AG08396 (cell line): ENCODE measurements around the gene PRICKLE2.
"Not testable (repeated sequence)": the region's sequence is repeated elsewhere in the genome, so short reads cannot be mapped to it uniquely, and the experiment has no call there.

Experiments
- DNase-seq: peaks from one replicate; pipeline ENCODE4 v3.0.0; 2012; ENCODE audit warnings: low spot score, mixed read lengths

The PRICKLE2 gene

DNA sequence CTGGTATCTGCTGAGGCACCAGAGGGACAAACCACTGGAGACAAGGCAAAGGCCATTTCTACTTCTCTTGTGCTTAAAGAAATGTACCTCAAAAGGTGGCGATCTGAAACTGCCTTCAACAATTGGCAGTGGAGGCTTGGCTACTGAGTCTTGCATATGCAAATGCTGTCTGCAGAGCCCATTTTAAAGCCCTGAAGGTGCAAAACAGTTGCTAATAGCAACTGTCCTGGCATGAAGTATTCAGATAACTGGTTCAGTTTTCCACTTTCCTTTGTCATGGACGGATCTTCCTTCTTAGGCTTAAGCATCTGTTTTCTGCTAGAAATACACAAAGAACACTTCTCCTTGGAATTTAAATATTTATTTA, 130.6 kb downstream of the PRICKLE2 start:
- DNase-seq: no peak

DNA sequence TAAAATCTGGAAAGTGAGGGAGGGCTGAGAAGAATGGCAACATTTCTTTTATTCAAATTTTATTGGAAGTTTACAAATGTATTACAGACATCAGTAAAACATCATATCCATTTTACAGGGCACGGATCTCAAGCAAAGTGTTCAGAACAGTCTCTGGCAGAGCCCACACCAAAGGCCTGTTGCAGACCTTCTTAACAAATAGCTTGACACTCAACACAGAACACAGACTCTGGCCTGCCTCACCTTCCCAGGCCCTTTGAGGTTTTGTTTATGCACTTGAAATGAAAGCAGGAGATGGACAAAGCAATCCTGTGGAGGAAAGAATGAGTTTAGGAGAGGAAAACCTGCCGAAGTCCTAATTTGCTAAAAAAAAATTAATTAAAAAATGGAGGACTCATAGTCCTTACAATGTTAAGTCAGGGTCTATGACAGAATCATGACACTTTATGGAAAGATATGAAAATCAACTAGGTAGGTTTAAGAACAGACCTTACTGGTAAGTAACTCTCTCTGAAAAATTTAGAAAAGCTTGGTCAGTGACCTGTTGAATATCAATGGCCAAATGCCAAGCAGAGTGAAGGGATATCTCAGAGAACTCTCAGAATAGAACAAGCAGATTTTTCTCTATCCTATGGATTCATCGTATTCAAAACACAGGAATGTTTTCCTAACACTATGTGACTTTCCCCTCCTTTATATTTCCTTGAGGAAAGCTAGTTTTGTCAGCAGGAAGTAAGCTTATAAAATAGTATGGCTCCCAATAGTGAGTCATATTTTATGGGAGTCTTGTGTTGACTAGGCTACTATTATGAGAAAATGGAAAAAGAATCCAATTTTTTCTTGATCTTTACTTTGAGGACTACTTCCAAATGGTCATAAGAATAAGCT, 131.2 kb downstream of the PRICKLE2 start:
- no peak for DNase-seq

DNA sequence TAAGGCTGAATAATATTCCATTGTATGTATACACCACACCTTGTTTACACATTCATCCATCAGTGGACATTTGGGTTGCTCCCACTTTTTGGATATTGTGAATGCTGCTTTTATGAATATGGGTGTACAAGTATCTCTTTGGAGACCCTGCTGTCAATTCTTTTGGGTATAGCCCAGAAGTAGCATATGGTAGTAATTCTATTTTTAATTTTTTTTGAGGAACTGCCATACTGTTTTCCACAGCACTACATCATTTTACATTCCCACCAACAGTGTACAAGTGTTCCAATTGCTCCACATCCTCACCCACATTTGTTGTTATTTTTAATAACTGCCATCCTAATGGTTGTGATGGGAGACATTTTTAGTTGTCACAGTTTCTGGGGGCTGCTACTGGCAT, 132.1 kb downstream of the PRICKLE2 start:
- no peak for DNase-seq

DNA sequence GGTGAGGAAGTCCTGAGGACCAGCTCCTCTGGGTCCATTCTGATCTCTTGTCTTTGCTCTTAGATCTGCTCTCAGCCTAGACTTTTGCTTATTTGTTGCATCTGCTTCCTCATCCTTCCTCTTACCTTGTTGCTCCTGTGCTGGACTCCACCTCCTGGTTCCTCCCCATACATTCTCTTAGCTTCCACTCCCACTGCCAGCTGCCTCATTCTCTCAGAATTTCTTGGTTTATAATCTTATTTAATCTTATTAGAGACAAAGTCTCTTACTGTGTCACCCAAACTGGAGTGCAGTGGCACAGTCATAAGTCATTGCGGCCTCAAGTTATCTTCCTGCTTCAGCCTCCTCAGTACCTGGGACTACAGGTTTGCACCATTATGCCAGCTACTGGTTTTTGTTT, 133.8 kb downstream of the PRICKLE2 start:
- no peak for DNase-seq

DNA sequence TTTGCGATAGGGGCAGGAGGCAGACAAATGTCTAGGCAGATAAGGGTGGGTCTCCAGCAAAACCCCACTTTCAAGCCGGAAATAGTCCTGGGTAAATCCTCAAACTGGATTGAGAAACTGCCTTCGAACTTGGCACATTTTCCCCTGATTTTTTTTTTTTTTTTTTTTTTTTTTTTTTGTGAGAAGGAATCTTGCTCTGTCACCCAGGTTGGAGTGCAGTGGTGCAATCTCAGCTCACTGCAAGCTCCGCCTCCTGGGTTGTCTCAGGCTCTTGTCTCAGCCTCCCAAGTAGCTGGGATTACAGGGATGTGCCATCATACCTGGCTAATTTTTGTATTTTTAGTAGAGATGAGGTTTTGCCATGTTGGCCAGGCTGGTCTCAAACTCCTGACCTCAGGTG, 135.9 kb downstream of the PRICKLE2 start:
- DNase-seq: not testable (repeated sequence)

DNA sequence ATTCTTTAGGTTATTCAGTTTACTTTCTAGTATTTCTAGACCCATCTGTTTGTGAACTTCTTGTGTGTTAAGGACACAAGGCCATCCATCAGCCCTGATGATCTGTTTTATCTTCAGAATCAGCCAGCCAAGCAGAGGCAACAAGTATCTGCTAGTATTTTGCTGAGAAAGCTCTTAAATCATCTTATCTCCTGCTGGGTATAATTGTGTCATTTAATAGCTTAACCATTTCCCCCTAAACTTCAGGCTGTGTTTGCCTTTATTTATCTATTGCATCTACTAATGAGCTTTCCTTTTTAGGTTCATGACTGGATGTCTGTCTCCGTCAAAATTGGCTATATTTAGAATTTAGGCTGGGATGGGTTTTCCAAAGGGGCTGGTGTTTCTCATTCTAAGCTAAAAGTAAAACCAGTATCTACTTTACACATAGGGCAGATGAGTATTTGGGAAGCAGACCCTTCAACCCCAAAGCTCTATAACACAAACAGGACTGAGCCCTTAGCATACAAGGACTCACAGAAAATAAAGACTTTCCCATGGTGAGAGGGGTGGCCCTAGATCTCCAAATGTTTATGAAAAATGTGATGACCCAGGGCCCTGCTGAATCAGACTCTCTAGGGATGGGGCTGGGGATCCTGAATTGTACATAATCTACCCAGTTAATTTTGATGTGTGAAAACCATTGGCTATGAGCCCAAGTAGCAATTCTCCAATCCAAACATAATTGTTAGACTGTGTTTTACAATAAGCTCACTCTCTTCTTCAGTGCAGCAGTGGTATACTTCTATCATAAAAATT, 136.7 kb downstream of the PRICKLE2 start:
- DNase-seq: no peak

DNA sequence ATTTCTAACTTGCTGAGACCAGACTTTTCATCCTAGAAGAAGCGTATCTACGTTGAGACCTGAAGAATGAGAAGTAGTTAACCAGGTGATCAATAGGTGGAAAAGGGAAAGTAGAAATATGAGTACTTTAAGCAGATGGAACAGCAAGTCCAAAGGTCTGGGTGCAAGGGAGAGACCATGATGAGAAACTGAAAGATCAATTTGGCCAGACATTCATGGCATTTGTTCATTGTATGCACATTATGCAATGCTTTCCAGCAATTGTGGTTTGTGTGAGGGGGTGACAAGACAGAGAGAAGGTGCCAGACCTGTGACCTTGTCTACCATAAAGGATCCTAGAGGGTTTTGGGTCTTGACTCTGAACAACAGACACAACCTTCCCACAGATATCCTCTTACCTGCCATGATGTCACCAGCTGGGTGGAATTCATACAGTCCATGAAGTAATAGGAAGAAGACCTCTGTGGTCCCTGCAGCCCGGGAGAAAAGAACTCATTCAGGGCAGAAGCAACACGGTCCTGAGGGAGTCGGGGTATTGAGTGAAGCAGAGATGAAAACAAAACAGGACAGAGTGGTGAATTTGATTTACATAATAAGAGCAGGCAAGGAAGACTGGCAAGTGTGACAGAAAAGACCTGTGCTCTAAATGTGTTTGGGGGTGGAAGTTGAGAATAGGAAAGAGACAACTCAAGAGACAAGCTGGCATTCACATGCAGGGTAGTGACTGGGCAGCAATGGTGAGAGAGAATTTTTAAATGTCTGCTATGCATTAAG, 138.6 kb downstream of the PRICKLE2 start:
- DNase-seq: no peak

DNA sequence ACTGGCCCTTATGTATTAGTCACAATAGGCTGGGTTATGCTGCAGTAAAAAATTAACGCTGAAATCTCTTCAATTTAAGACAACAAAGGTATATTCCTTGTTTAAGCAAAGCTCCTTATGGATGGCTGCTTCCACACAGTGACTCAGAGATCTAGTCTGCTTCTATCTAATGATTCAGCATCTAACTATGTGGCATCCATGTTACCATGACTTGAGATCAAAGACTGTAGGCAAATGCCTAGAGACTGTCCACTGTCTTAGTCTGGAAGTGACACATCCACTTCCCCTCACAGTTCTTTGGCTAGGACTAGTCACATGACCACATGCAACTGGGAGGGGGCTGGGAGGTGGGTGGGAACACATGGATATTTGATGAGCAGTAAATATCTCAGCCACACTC, 140.6 kb downstream of the PRICKLE2 start:
- DNase-seq: peak; percentile 43

DNA sequence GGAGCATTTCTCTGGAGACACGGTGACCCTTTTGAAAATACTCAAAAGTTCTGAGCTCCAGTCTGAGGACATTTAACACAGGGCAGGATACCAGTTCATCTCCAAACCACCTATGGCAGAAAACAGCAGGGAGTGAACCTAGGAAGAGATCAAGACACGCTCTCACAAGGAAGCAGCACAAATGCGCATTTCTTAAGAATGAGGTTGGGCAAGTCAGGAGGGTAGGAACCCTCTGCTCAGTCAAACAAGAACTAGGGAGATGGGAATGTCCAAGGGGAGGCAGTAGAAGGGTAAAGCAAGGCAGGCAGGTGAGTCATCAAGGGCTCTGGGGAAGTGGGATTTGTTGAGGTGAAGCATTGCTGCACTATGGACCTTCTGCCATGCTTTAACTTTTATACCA, 141.7 kb downstream of the PRICKLE2 start:
- no peak for DNase-seq

DNA sequence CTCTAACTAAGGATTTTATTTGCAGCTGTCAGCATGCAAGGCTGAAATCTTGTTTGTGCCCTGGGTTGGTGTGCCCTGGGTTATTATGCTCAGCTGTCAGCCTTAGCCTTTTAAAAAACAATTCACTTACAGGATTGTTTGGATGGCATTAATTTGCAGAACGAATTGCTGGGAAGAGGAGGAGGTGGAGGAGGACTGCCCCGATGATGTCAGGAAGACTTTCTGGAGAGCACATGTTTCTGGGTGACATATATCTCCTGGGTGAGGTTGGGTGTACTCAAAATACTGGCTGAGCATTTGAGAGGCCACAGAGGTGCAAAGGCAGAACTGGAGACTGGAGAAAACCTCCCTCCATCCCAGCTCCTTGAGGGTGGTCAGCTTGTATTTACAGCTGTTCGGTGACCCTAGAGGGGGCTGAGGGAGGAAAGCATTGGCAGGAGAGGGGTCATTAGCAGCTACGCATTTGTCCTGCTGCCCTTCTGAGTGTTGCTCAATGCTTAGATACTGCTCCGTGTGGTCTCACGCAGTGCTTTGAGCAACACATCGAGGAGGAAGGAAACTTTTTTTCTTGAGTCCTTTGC, 142.2 kb downstream of the PRICKLE2 start:
- no peak for DNase-seq

DNA sequence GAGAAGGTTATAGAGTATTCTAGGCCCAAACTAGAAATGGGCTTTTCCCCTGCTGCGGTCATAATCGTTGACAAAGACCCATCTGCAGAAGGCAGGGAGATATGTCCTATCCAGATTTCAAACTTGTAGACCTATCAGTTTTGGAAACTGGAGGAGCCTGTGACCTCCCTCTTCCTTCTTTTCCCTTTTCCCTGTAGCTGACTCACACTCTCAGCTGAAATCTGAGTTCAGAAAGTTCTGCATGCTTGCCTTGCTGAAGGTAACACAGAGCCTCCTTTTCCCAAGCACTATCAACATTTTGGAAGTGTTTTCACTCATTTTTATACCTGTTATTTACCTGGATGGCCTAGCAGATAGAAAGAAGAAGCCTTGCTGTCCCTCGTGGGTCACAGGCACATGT, 142.9 kb downstream of the PRICKLE2 start:
- no peak for DNase-seq

DNA sequence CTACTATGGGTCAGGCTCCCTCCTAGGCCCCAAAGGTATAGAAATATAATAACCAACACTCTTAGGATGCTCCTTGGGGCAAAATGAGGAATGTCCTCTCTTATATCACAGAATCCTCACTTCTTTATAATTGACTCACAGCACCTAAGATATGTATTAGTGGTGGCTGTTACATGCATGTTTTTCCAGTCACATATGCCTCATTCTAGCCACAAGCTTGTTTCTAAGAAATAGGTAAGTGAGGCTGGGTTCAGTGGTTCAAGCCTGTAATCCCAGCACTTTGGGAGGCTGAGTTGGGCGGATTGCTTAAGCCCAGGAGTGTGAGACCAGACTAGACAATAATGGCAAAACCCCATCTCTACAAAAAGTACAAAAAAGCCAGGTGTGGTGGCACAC, 144.0 kb downstream of the PRICKLE2 start:
- no peak for DNase-seq

DNA sequence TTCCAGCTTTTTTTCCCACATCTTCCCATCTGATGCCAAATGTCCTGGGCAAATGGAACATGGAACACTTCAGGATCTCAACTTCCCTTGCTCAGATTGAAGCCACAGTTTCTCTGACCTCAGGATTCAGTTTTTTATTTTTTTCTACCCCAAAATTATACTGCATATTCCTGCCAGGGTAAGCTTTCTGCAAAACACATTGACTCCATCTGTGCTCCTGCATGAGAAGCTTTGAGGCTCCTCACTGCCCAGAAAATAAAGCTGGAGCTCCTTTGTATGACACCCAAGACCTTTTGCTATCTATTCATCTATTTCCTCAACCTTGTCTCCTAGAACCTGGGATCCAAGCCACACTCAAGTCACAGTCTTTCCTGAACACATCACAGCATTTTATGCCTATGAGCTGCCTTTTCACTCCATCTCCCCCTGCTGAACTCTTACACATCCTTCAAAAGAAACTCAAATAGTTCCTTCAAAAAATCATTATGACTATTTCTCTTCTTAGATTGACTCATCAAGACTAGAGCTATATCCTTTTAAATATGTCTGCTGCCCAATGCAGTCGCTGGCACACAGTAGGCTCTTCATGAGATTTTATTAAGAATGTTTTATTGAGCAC, 144.5 kb downstream of the PRICKLE2 start:
- no peak for DNase-seq

DNA sequence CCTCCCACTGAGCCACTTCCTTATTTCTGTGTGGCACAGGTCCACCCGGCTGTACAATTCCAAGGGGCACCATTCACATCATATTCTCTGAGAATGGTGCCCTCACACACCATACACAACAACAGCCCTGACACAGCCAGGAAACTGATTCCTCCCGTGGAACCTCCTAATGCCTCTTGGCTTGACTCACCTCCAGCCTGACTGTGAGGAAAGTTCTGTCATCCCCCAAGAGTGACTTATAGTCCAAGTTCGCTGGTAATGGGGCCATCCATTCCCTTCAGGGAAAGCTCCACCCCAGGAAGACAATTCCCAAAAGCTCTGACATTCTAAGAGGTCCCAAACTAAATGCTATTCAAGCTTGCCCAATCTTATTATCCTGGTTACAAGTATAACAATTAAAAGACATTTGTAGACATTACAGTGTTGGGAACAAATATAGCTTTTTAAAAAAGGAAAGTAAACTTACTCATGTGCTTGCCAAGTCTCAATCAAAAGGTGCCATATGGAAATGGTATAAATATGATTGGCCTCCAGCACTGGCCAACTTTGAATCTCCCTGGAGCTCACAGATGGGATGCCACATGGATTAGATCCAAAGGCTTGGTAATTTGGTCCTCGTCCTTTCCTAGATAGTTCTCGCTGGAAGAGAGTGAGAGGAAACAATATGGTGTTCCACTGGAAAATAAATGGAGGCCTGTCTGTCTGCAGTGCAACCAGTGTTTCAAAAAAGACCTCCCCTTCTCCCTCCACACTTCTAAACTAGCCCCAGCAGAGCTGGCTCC, 145.7 kb downstream of the PRICKLE2 start:
- no peak for DNase-seq

DNA sequence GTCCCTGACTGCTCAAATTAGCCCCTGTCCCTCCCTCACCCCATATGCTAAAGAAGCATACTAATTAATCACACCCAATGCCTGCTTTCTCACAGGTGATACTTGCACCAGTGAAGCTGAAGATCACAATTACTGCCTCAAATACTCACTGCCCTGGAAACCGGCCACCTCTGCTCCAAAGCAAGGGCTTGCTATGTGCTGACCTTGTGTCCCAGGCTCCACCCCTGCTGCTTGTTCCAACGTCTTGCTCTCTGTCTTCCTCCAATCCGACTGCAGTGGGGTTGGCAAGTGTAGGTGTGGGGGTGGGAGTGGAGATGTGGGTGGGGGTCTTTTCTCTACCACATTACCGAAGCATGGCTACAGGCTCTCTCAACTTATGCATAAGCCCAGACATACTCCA, 146.3 kb downstream of the PRICKLE2 start:
- DNase-seq: no peak

DNA sequence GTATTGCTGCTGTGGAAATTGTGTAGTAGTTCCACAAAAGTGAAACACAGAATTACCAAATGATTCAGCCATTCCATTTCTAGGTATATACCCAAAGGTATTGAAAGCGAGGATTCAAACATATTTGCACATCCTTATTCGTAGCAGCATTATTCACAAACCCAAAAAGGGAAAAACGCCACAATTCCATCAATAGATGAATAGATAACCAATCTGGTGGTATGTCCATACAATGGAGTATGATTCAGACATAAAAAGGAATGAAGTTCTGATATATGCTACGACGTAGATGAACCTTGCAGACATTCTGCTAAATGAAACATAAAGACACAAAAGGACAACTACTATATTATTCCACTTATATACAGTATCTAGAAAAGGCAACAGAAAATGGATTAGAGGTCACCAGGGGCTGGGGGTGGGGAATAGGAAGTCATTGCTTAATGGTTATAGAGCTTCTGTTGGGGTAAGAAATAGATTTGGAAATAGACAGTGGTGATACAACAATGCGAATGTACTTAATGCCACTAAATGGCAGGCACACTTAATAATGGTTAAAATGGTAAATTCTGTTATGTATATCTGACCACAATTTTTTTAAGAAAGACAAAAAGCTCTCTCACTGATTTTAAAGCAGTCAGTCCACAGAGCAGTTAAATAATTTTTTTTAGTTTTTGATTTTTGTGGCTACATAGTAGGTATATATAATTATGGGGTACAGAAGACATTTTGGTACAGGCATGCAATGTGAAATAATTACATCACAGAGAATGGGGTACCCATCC, 150.2 kb downstream of the PRICKLE2 start:
- DNase-seq: no peak

DNA sequence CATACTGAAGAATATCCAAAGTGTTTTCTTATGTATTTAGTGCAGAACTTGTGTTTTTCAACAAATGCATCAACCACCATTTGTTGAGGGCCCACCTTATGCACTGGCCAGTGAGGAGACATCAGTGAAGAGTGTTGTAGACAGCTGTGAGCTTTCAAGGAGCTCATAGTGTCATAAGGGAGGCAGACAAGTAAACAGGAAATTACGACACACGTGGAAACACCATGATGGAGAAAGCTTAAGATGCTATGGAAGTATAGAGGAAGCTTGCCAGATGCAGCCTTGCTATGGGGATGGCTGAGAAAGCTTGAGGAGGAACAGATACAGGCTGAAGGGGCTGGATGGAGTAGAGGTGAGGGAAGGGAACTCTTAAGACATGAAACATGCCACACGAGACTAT, 151.2 kb downstream of the PRICKLE2 start:
- DNase-seq: no peak

DNA sequence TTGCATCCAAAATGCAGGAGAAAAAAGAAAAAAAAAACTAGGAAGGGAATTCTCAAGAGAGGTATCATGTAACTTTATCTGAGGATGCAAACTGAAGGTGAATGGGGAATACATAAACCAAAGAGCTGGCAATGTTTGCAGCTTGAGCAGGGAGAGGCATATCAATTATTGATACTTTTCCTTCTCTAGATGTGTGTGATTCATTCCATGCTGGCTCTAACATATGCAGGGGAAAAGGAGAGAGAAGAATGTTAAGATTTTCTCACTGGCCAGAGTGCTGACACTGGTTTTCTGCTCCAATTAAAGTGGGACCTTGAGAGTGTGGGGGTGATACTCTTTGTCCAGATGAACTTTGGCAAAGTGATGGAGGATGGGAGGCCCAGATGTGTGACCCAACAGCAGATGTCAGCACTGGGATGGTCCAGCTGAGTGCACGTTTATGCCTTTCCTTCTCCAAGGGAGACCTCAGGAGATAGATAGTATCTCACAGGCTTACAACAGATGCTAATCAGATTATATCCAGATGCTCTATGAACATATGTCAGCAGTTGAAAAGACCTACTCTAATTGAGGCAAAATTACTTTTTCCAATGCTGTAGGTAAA, 152.0 kb downstream of the PRICKLE2 start:
- no peak for DNase-seq

DNA sequence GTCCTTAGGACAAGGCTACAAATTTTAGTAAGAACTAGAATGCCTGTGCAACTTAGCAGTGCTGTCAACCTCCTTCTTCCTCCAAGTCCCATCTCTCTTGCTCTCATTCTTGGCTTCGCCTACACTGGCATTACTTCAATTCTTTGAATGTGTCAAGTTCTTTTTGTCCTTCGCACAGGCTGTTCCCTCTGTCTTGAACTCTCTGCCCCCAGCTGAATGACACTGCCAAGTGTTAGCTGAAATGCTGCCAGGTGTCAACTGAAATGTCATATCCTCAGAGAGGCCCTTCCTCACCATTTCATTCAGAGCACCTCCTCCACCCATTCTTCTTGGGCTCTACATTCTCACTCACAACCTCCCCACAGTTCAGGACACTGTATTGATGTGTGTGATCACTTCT, 153.1 kb downstream of the PRICKLE2 start:
- DNase-seq: no peak

DNA sequence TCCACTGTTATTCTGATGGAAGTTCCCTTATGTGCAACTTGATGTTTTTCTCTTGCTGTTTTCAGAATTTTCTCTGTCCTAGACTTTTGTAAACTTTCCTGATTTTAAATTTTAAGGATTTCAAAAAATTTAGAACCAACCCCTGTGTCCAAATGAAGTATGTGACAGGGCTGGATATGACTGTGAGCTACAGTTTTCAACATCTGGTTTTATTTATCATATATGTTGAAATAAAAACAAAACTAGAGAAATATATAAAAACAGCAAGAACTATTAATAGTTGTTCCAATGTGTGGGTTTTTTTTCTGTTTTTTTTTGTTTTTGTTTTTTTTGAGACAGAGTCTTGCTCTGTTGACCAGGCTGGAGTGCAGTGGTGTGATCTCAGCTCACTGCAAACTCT, 154.6 kb downstream of the PRICKLE2 start:
- no peak for DNase-seq
